Measurements from ENCODE around the gene TTLL13.

DNA sequence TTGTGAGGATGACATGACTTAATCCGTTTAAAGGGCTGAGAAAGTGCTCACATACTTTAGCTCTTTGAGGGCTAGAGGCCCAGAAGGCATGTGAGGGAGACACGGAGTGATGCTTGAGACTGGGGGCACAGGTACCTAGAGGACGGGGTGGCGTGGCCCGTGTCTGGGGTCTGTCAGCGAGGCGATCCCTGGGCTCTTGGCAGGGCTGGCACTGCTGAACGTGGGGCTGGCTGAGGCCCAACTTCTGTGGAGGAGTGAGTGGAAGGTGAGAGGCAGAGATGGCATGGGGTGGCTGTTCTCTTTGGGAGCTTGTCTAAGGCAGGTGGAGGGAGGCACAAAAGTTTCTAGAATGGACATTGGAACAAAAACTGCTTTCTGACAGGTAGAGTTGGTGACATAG is 38.8 kb upstream of the TTLL13 start:
- TF ChIP-seq, protein P1, sequence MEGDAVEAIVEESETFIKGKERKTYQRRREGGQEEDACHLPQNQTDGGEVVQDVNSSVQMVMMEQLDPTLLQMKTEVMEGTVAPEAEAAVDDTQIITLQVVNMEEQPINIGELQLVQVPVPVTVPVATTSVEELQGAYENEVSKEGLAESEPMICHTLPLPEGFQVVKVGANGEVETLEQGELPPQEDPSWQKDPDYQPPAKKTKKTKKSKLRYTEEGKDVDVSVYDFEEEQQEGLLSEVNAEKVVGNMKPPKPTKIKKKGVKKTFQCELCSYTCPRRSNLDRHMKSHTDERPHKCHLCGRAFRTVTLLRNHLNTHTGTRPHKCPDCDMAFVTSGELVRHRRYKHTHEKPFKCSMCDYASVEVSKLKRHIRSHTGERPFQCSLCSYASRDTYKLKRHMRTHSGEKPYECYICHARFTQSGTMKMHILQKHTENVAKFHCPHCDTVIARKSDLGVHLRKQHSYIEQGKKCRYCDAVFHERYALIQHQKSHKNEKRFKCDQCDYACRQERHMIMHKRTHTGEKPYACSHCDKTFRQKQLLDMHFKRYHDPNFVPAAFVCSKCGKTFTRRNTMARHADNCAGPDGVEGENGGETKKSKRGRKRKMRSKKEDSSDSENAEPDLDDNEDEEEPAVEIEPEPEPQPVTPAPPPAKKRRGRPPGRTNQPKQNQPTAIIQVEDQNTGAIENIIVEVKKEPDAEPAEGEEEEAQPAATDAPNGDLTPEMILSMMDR (conservative IDR thresholded peaks at IDR 0.05; ENCODE audit: low read depth, low read length): no peak
- TF ChIP-seq RAD21 (IDR thresholded peaks at IDR 0.05; ENCODE audit: low read length) (no peak), CEBPB (IDR thresholded peaks at IDR 0.05; ENCODE audit: low read depth, low read length) (no peak), POLR2A (IDR thresholded peaks at IDR 0.05; ENCODE audit: low read depth, low read length) (no peak), MAFK (IDR thresholded peaks at IDR 0.05; ENCODE audit: low read depth, low read length) (no peak), MXI1 (IDR thresholded peaks at IDR 0.05; ENCODE audit: borderline replicate concordance, low read depth, low read length) (no peak), FOS (IDR thresholded peaks at IDR 0.05; ENCODE audit: low read depth, low read length) (no peak)
- TF ChIP-seq, protein P2, sequence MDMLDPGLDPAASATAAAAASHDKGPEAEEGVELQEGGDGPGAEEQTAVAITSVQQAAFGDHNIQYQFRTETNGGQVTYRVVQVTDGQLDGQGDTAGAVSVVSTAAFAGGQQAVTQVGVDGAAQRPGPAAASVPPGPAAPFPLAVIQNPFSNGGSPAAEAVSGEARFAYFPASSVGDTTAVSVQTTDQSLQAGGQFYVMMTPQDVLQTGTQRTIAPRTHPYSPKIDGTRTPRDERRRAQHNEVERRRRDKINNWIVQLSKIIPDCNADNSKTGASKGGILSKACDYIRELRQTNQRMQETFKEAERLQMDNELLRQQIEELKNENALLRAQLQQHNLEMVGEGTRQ (IDR thresholded peaks at IDR 0.05; ENCODE audit: low read depth, low read length): no peak
- TF ChIP-seq, protein P3, sequence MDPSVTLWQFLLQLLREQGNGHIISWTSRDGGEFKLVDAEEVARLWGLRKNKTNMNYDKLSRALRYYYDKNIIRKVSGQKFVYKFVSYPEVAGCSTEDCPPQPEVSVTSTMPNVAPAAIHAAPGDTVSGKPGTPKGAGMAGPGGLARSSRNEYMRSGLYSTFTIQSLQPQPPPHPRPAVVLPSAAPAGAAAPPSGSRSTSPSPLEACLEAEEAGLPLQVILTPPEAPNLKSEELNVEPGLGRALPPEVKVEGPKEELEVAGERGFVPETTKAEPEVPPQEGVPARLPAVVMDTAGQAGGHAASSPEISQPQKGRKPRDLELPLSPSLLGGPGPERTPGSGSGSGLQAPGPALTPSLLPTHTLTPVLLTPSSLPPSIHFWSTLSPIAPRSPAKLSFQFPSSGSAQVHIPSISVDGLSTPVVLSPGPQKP (IDR thresholded peaks at IDR 0.05; ENCODE audit: borderline replicate concordance, low read depth, low read length): no peak

Data from IMR-90 (cell line).